CD8-positive, alpha-beta memory T cell (primary cell): ENCODE measurements around the gene NBEAL2. TPM values are rescaled to one million over a fixed set of nuclear protein-coding genes. Genes with fewer than 3 reads are reported as not detected.

ENCODE experiments used
- CTCF ChIA-PET: fragments of 350-600 bp; sonication (Branson Sonifier 250); formaldehyde crosslinking; loops from one replicate; lab custom pipeline; 2021; ENCODE audit warnings: antibody characterized with exemption; lab: Charles Lee
- POLR2A ChIA-PET: fragments of 350-600 bp; sonication (Branson Sonifier 250); formaldehyde crosslinking; loops from one replicate; lab custom pipeline; 2021; ENCODE audit warnings: antibody characterized with exemption; lab: Charles Lee
- DNase-seq, 5 donors: peaks; one replicate each; pipeline versions ENCODE4 v3.0.0 to v3.0.0-alpha.2; 2020 to 2022; ENCODE audit warnings: mixed read lengths in 1 of 5
- H3K27ac ChIP-seq: one replicate; pipeline ENCODE4 v1.7.0; 2013; ENCODE audit warnings: low read depth, mild to moderate bottlenecking, low read length, moderate library complexity
- H3K27me3 ChIP-seq: 2 replicates; pipeline ENCODE4 v1.7.0; 2013; ENCODE audit warnings: low read length, mild to moderate bottlenecking; ENCODE audit not compliant: insufficient read depth, poor library complexity, severe bottlenecking
- H3K36me3 ChIP-seq: 2 replicates; pipeline ENCODE4 v1.7.0; 2013; ENCODE audit warnings: mild to moderate bottlenecking, low read length, moderate library complexity; ENCODE audit not compliant: insufficient read depth
- H3K4me1 ChIP-seq: 2 replicates; pipeline ENCODE4 v1.7.0; 2013; ENCODE audit warnings: mild to moderate bottlenecking, low read length, moderate library complexity; ENCODE audit not compliant: insufficient read depth
- H3K4me3 ChIP-seq: 2 replicates; pipeline ENCODE4 v1.7.0; 2013; ENCODE audit warnings: mild to moderate bottlenecking, low read length
- H3K9me3 ChIP-seq: 2 replicates; pipeline ENCODE4 v1.7.0; 2013; ENCODE audit warnings: mild to moderate bottlenecking, low read length
- H3K27ac Mint-ChIP-seq, 8 donors: one replicate each; pipeline ENCODE4 v1.8.0; 2020 to 2021; ENCODE audit warnings: mixed read lengths in 8 of 8, mild to moderate bottlenecking in 6 of 8, inconsistent platforms in 3 of 8, moderate library complexity in 3 of 8
- H3K27me3 Mint-ChIP-seq, 2 donors: one replicate each; pipeline ENCODE4 v1.8.0; 2020 to 2021; ENCODE audit warnings: mixed read lengths in 2 of 2, mild to moderate bottlenecking in 1 of 2, moderate library complexity in 1 of 2
- H3K36me3 Mint-ChIP-seq, 3 donors: one replicate each; pipeline ENCODE4 v1.8.0; 2020 to 2021; ENCODE audit warnings: mixed read lengths in 3 of 3, inconsistent platforms in 1 of 3, mild to moderate bottlenecking in 1 of 3
- H3K4me1 Mint-ChIP-seq, 3 donors: one replicate each; pipeline ENCODE4 v1.8.0; 2020 to 2021; ENCODE audit warnings: mixed read lengths in 3 of 3, inconsistent platforms in 1 of 3, mild to moderate bottlenecking in 1 of 3
- H3K4me3 Mint-ChIP-seq, 7 donors: one replicate each; pipeline ENCODE4 v1.8.0; 2020 to 2021; ENCODE audit warnings: mixed read lengths in 7 of 7, mild to moderate bottlenecking in 6 of 7, moderate library complexity in 4 of 7, inconsistent platforms in 2 of 7
- H3K9me3 Mint-ChIP-seq, 5 donors: one replicate each; pipeline ENCODE4 v1.8.0; 2020 to 2022; ENCODE audit warnings: mixed read lengths in 5 of 5, mild to moderate bottlenecking in 3 of 5, moderate library complexity in 2 of 5, inconsistent platforms in 1 of 5
- polyA plus RNA-seq: library from polyadenylated mRNA; unstranded; fragments of 300-500 nt; fragmentation: Illumina TruSeq; gene quantifications from one replicate; pipeline ENCODE4 v1.2.3, GENCODE V29; 2021
- total RNA-seq, 2 experiments: library from RNA; stranded (reverse); gene quantifications; one replicate each; pipeline ENCODE4 v1.2.3, GENCODE V29; 2021

Gene NBEAL2
- total and polyA plus RNA-seq, 3 experiments from 2014 or later, result 12.8 to 83.5 (median 76.2) TPM

GRCh38 chr3:46939578-46940445 lies 39.7 kb upstream of the NBEAL2 start:
- peak in 1 of 5 donors; percentile 35 for DNase-seq
- no peaks in the 10 kb centered on the region for H3K27me3 Mint-ChIP-seq
- H3K27me3 ChIP-seq, result no peaks in the 10 kb centered on the region
- H3K4me1 ChIP-seq, result peaks cover 24% of the 10 kb centered on the region
- POLR2A ChIA-PET, result interaction anchor here (0.6 kb wide), 1 partner anchor 526 kb away, joined by 4 read pairs; no protein-coding TSS in a partner anchor
- peaks cover 36% of the 10 kb centered on the region for H3K36me3 ChIP-seq
- H3K4me3 Mint-ChIP-seq, result peak overlapping the region in 1 of 7 donors; percentile 29
- no peaks in the 10 kb centered on the region for H3K9me3 ChIP-seq
- peaks cover 9 to 71% (median 25%) of the 10 kb centered on the region in 3 donors for H3K36me3 Mint-ChIP-seq
- CTCF ChIA-PET, result no interaction called here
- H3K27ac Mint-ChIP-seq, result peak overlapping the region; percentile 24 to 93 (median 68)
- H3K4me3 ChIP-seq, result no peak overlapping the region
- no peaks in the 10 kb centered on the region for H3K9me3 Mint-ChIP-seq
- peaks cover 57 to 82% (median 66%) of the 10 kb centered on the region in 3 donors for H3K4me1 Mint-ChIP-seq
- H3K27ac ChIP-seq, result no peak overlapping the region

DNA sequence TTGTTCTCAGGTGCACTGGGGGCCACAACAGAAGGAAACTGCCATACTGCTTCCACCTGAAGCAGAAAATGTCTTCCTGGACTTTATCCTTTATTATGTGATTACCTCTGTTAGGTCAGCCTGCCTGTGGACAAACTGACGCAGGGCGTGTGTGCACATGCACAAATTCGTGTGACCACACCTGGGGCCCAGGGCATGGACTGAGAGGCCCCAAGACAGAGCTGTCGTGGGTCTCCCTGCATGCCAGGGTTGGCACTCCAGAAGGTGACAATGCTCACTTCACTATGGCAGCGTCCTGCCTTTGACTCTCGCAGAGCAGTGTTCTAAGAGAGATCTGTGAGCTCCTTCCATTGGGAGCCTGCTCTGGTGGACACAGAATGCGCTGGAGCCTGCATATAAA lies 37.4 kb upstream of the NBEAL2 start:
- Histone ChIP-seq H3K36me3 (peaks cover 22% of the 10 kb centered on the region), H3K9me3 (no peaks in the 10 kb centered on the region), H3K4me3 (no peak overlapping the region), H3K27me3 (no peaks in the 10 kb centered on the region), H3K4me1 (peaks cover 45% of the 10 kb centered on the region), H3K27ac (no peak overlapping the region)
- Mint-ChIP-seq H3K4me3 (no peak overlapping the region), H3K27ac (peak overlapping the region in 3 of 8 donors; percentile 34 to 58 (median 51)), H3K27me3 (no peaks in the 10 kb centered on the region), H3K36me3 (peaks cover 9 to 62% (median 19%) of the 10 kb centered on the region in 3 donors), H3K9me3 (no peaks in the 10 kb centered on the region), H3K4me1 (peaks cover 72 to 87% (median 77%) of the 10 kb centered on the region in 3 donors)
- ChIA-PET CTCF (no interaction called here), POLR2A (no interaction called here)
- peak in 1 of 5 donors; percentile 39 for DNase-seq

- H3K4me3 Mint-ChIP-seq, result peak overlapping the region in 1 of 7 donors; percentile 45
- H3K27ac ChIP-seq, result no peak overlapping the region
- CTCF ChIA-PET, result no interaction called here
Measured at GRCh38 chr3:46942481-46943236, 36.8 kb upstream of the NBEAL2 start.

DNA sequence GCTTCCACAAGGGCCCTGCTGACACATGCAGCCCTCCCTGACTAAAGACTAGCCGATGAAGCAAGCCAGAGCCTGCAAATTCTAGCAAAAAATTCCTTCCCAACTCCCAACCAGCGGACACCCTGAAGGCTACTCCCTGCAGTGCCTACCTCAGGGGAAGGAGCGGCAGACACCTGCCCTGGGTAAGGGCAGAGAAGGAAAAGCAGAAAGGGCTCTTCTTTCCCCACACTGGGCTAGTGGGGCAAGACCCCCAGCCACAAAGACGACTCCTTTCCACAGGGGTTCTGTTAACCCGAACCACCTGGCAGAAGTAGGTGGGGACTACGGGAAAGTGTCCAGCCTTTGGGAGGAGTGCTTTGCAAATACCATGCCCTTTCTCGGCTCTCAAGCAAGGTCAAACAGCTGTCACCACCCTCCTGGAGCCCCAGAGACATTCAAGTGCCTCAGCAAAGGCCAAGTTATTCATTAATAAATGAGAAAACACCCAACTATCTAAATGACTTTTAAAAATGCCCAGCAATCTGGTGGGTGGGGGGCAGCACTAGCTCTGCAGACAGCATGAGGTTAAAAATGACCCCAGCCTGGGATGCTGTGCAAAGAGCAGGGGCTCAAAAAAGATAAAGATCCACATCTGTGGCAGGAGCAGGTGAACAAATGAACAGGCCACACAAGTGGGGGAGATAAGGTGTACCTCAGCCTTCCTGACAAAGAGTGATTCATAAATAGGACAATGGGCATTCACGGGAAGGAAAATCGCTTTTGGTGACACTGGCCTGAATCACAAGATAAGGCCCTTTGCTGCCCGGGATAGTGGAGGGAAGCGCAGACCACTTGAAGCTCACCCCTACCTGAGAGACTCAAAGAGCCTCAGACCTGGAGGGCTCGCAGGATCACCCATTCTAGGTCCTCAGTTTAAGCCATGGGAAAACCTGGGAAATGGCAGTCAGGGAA lies 36.0 kb upstream of the NBEAL2 start:
- Mint-ChIP-seq H3K27ac (peak overlapping the region in 7 of 8 donors; percentile 2 to 100 (median 57)), H3K27me3 (no peaks in the 10 kb centered on the region), H3K36me3 (peaks cover 9 to 52% (median 15%) of the 10 kb centered on the region in 3 donors), H3K4me1 (peaks cover 81 to 93% (median 92%) of the 10 kb centered on the region in 3 donors), H3K9me3 (no peaks in the 10 kb centered on the region), H3K4me3 (no peak overlapping the region)
- Histone ChIP-seq H3K4me3 (no peak overlapping the region), H3K27ac (no peak overlapping the region), H3K9me3 (no peaks in the 10 kb centered on the region), H3K27me3 (no peaks in the 10 kb centered on the region), H3K36me3 (peaks cover 11% of the 10 kb centered on the region), H3K4me1 (peaks cover 59% of the 10 kb centered on the region)
- DNase-seq, result peak in 1 of 5 donors; percentile 25
- POLR2A ChIA-PET, result no interaction called here
- CTCF ChIA-PET, result interaction anchor here (1.9 kb wide), 1 partner anchor 9 kb away, joined by 6 read pairs; no protein-coding TSS in a partner anchor

More at GRCh38 chr3:46942481-46943236, 36.8 kb upstream of the NBEAL2 start:
- DNase-seq, result peak in 1 of 5 donors; percentile 44
- Histone ChIP-seq H3K27me3 (no peaks in the 10 kb centered on the region), H3K4me1 (peaks cover 51% of the 10 kb centered on the region), H3K9me3 (no peaks in the 10 kb centered on the region), H3K4me3 (no peak overlapping the region), H3K36me3 (peaks cover 19% of the 10 kb centered on the region)
- Mint-ChIP-seq H3K36me3 (peaks cover 9 to 59% (median 18%) of the 10 kb centered on the region in 3 donors), H3K4me1 (peaks cover 78 to 91% (median 83%) of the 10 kb centered on the region in 3 donors), H3K9me3 (no peaks in the 10 kb centered on the region), H3K27ac (peak overlapping the region; percentile 2 to 92 (median 54)), H3K27me3 (no peaks in the 10 kb centered on the region)
- POLR2A ChIA-PET, result no interaction called here

GRCh38 chr3:46944191-46944590 lies 35.3 kb upstream of the NBEAL2 start:
- Histone ChIP-seq H3K36me3 (peaks cover 10% of the 10 kb centered on the region), H3K27me3 (no peaks in the 10 kb centered on the region), H3K27ac (no peak overlapping the region), H3K4me3 (no peak overlapping the region), H3K4me1 (peaks cover 66% of the 10 kb centered on the region), H3K9me3 (no peaks in the 10 kb centered on the region)
- Mint-ChIP-seq H3K4me3 (peak overlapping the region in 2 of 7 donors; percentile 43 to 69), H3K9me3 (no peaks in the 10 kb centered on the region), H3K27ac (peak overlapping the region; percentile 8 to 100 (median 96)), H3K27me3 (no peaks in the 10 kb centered on the region), H3K36me3 (peaks cover 4 to 45% (median 10%) of the 10 kb centered on the region in 3 donors), H3K4me1 (peaks cover 83 to 94% (median 93%) of the 10 kb centered on the region in 3 donors)
- ChIA-PET POLR2A (no interaction called here), CTCF (interaction anchor here (1.9 kb wide), 1 partner anchor 9 kb away, joined by 6 read pairs; no protein-coding TSS in a partner anchor)
- peak in 1 of 5 donors; percentile 1 for DNase-seq

DNA sequence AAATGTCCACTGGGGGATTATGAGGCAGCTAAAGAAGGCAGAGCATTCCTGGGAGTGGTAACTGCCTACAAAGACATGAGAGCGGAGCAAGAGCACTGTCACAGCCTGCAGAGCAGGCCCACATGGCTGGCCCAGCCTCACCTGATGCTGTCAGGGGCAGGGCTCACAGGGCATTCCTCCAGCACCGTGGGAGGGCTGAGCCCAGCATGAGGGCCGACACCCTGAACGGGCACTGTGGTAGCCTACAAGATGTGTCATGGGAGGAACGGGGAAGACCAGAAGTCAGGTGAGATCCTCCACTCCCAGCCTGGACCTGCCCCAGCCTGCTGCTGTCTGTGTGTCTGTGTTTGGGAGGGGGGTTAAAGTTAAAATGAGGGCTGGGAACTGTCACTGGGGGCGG lies 33.0 kb upstream of the NBEAL2 start:
- Mint-ChIP-seq H3K4me1 (peaks cover 82 to 96% (median 93%) of the 10 kb centered on the region in 3 donors), H3K27ac (peak overlapping the region; percentile 86 to 100 (median 98)), H3K36me3 (peaks cover 0 to 31% (median 0%) of the 10 kb centered on the region in 3 donors), H3K9me3 (no peaks in the 10 kb centered on the region), H3K27me3 (no peaks in the 10 kb centered on the region), H3K4me3 (peak overlapping the region; percentile 11 to 88 (median 68))
- DNase-seq, result peak in 1 of 5 donors; percentile 35
- H3K9me3 ChIP-seq, result no peaks in the 10 kb centered on the region
- CTCF ChIA-PET, result interaction anchor here (1.0 to 2.0 kb wide), 6 partner anchors 12 to 377 kb away, joined by 3 to 7 read pairs (median 3); partner anchors contain the start of gene NBEAL2
- H3K27me3 ChIP-seq, result no peaks in the 10 kb centered on the region
- H3K4me1 ChIP-seq, result peaks cover 87% of the 10 kb centered on the region
- POLR2A ChIA-PET, result interaction anchor here (0.6 to 2.8 kb wide), 6 partner anchors 12 to 218 kb away, joined by 3 to 16 read pairs (median 5); partner anchors contain the start of genes CCDC12, NBEAL2 and SETD2
- peak overlapping the region; percentile 76 for H3K27ac ChIP-seq
- H3K4me3 ChIP-seq, result no peak overlapping the region
- no peaks in the 10 kb centered on the region for H3K36me3 ChIP-seq
